Tibial nerve (tissue), 4 donors: ENCODE data around the gene CSF1. TPM values are rescaled to one million over a fixed set of nuclear protein-coding genes. Genes with fewer than 3 reads are reported as not detected.

Source experiments
- DNase-seq, 2 donors: peaks; one replicate each; pipeline ENCODE4 v3.0.0-alpha.2; 2019; ENCODE audit warnings: low spot score in 2 of 2
- H3K27ac ChIP-seq, 4 donors: fragments of 200-600 bp; sonication (generic) in 3 of 4; one replicate each; pipeline ENCODE4 v1.5.1; 2017 to 2019; ENCODE audit warnings: mild to moderate bottlenecking in 1 of 4
- H3K27me3 ChIP-seq, 2 donors: fragments of 200-600 bp; sonication (generic) in 1 of 2; one replicate each; pipeline versions ENCODE4 v1.5.1 to v1.6.0; 2017 to 2019
- H3K36me3 ChIP-seq, 3 donors: fragments of 200-600 bp; sonication (generic); one replicate each; pipeline ENCODE4 v1.5.1; 2018 to 2019
- H3K4me1 ChIP-seq, 4 donors: fragments of 200-600 bp; sonication (generic) in 3 of 4; one replicate each; pipeline ENCODE4 v1.5.1; 2017 to 2019
- H3K4me3 ChIP-seq, 4 donors: fragments of 200-600 bp; sonication (generic) in 3 of 4; one replicate each; pipeline ENCODE4 v1.5.1; 2017 to 2019; ENCODE audit warnings: mild to moderate bottlenecking in 1 of 4, moderate library complexity in 1 of 4
- H3K9me3 ChIP-seq, 4 donors: fragments of 200-600 bp; sonication (generic) in 3 of 4; one replicate each; pipeline ENCODE4 v1.5.1; 2017 to 2019
- CTCF ChIP-seq, 5 experiments: fragments of 200-600 bp in 3 of 5; fragments of 450-650 bp in 2 of 5; sonication (generic) in 3 of 5; IDR thresholded peaks; one replicate each; pipeline ENCODE4 v1.5.1; 2016 to 2019; ENCODE audit warnings: antibody characterized with exemption in 5 of 5, mild to moderate bottlenecking in 3 of 5, moderate library complexity in 2 of 5
- EP300 ChIP-seq, 2 donors: sonication (generic); formaldehyde crosslinking; IDR thresholded peaks; one replicate each; pipeline ENCODE4 v1.6.1; 2017; ENCODE audit warnings: antibody characterized with exemption in 2 of 2, mild to moderate bottlenecking in 1 of 2
- POLR2A ChIP-seq, 2 donors: fragments of 450-650 bp; IDR thresholded peaks; one replicate each; pipeline ENCODE4 v1.6.1; 2017; ENCODE audit warnings: antibody characterized with exemption in 2 of 2, mild to moderate bottlenecking in 2 of 2, moderate library complexity in 2 of 2
- WGBS, 2 donors: methylation state at CpG; one replicate each; pipeline ENCODE4 v1.1.5; 2018; 5-methylcytosine and 5-hydroxymethylcytosine counted together
- total RNA-seq, 4 donors: library from RNA; depleted of rRNA; stranded (reverse); fragments of >200 nt; gene quantifications; one replicate each; pipeline ENCODE4 v1.1.0, GENCODE V29; 2016

Gene CSF1
- total RNA-seq, 4 donors from 2014 or later: 66.8 to 124 (median 90.8) TPM

GRCh38 chr1:109937738-109938137 is 27.1 kb downstream of the CSF1 start:
- no peak overlapping the region for H3K27ac ChIP-seq
- H3K9me3 ChIP-seq: peaks cover 0 to 21% (median 5%) of the 10 kb centered on the region in 4 donors
- TF ChIP-seq CTCF (IDR thresholded peaks at IDR 0.05) (no peak), EP300 (IDR thresholded peaks at IDR 0.05) (no peak), POLR2A (IDR thresholded peaks at IDR 0.05) (no peak)
- peaks cover 0 to 14% (median 9%) of the 10 kb centered on the region in 4 donors for H3K4me1 ChIP-seq
- no peaks in the 10 kb centered on the region for H3K36me3 ChIP-seq
- no peak overlapping the region for H3K4me3 ChIP-seq
- no peaks in the 10 kb centered on the region for H3K27me3 ChIP-seq
- WGBS, 2 donors: 94 to 100% methylated on average over 1 of the region's 1 CpG
- DNase-seq: no peak

GRCh38 chr1:109938556-109938955 is 27.9 kb downstream of the CSF1 start:
- TF ChIP-seq EP300 (IDR thresholded peaks at IDR 0.05) (no peak), POLR2A (IDR thresholded peaks at IDR 0.05) (no peak), CTCF (IDR thresholded peaks at IDR 0.05) (no peak)
- Histone ChIP-seq H3K9me3 (peaks cover 0 to 21% (median 5%) of the 10 kb centered on the region in 4 donors), H3K4me3 (no peak overlapping the region), H3K27ac (no peak overlapping the region), H3K36me3 (no peaks in the 10 kb centered on the region), H3K4me1 (peaks cover 0 to 11% (median 8%) of the 10 kb centered on the region in 4 donors), H3K27me3 (no peaks in the 10 kb centered on the region)
- WGBS, 2 donors: 94 to 100% methylated on average over 2 of the region's 2 CpGs
- no peak for DNase-seq

GRCh38 chr1:109942434-109942833 is 31.8 kb downstream of the CSF1 start:
- Histone ChIP-seq H3K9me3 (peaks cover 0 to 12% (median 4%) of the 10 kb centered on the region in 4 donors), H3K27me3 (no peaks in the 10 kb centered on the region), H3K27ac (no peak overlapping the region), H3K4me3 (no peak overlapping the region), H3K36me3 (no peaks in the 10 kb centered on the region), H3K4me1 (peaks cover 0 to under 1% (median 0%) of the 10 kb centered on the region in 4 donors)
- no peak for DNase-seq
- WGBS, 2 donors: 88 to 93% methylated on average over 2 of the region's 2 CpGs
- no peak for TF ChIP-seq POLR2A (IDR thresholded peaks at IDR 0.05)
- TF ChIP-seq EP300 (IDR thresholded peaks at IDR 0.05): no peak
- TF ChIP-seq CTCF (IDR thresholded peaks at IDR 0.05): no peak

- H3K4me1 ChIP-seq: peaks cover 0 to 5% (median 0%) of the 10 kb centered on the region in 4 donors
- 90 to 92% methylated on average over 2 of the region's 2 CpGs for WGBS, 2 donors
- TF ChIP-seq EP300 (IDR thresholded peaks at IDR 0.05): no peak
- TF ChIP-seq CTCF (IDR thresholded peaks at IDR 0.05): no peak
- no peak for TF ChIP-seq POLR2A (IDR thresholded peaks at IDR 0.05)
- H3K27ac ChIP-seq: no peak overlapping the region
- H3K4me3 ChIP-seq: no peak overlapping the region
- no peaks in the 10 kb centered on the region for H3K36me3 ChIP-seq
- no peaks in the 10 kb centered on the region for H3K27me3 ChIP-seq
- no peak for DNase-seq
- no peaks in the 10 kb centered on the region for H3K9me3 ChIP-seq
Observed at GRCh38 chr1:109944541-109944940, 33.9 kb downstream of the CSF1 start.

GRCh38 chr1:109946511-109946910 is 35.9 kb downstream of the CSF1 start:
- Histone ChIP-seq H3K9me3 (no peaks in the 10 kb centered on the region), H3K4me1 (peaks cover 0 to 5% (median 0%) of the 10 kb centered on the region in 4 donors), H3K27ac (no peak overlapping the region), H3K27me3 (no peaks in the 10 kb centered on the region), H3K4me3 (no peak overlapping the region), H3K36me3 (no peaks in the 10 kb centered on the region)
- no peak for TF ChIP-seq EP300 (IDR thresholded peaks at IDR 0.05)
- TF ChIP-seq CTCF (IDR thresholded peaks at IDR 0.05): no peak
- no peak for TF ChIP-seq POLR2A (IDR thresholded peaks at IDR 0.05)
- WGBS, 2 donors: 78 to 80% methylated on average over 6 of the region's 6 CpGs
- DNase-seq: no peak
